GM12864 (cell line): ENCODE results near the gene SNX8.

ENCODE experiments used
- DNase-seq: peaks from one replicate; pipeline ENCODE4 v3.0.0-alpha.2; 2011; ENCODE audit warnings: low read depth
- H3K4me3 ChIP-seq: 2 replicates; pipeline ENCODE4 v1.5.1; 2011; ENCODE audit warnings: mild to moderate bottlenecking, low read depth, low read length, control low read depth
- CTCF ChIP-seq: IDR thresholded peaks from 2 replicates; pipeline ENCODE4 v1.5.1; 2011; ENCODE audit warnings: low read depth, mild to moderate bottlenecking, moderate library complexity, low read length, control low read depth, inconsistent platforms; ENCODE audit errors: missing control alignments

SNX8 gene

GRCh38 chr7:2245883-2246675, 68.2 kb downstream of the SNX8 start:
- TF ChIP-seq CTCF = no peak
- H3K4me3 ChIP-seq = no peak overlapping the region
- no peak for DNase-seq

- DNase-seq = no peak
- no peak for TF ChIP-seq CTCF
- no peak overlapping the region for H3K4me3 ChIP-seq
Measured at GRCh38 chr7:2244404-2244995, 69.7 kb downstream of the SNX8 start.

- no peak for DNase-seq
- no peak for TF ChIP-seq CTCF
- no peak overlapping the region; the same call in 1 of the 2 replicates for H3K4me3 ChIP-seq
Measured at GRCh38 chr7:2243458-2243857, 70.8 kb downstream of the SNX8 start.

GRCh38 chr7:2242541-2243429, 71.5 kb downstream of the SNX8 start:
- peak; percentile 25 for TF ChIP-seq CTCF
- DNase-seq = no peak
- peak overlapping the region; percentile 81 for H3K4me3 ChIP-seq

GRCh38 chr7:2241580-2242540, 72.4 kb downstream of the SNX8 start, which contains the start of the genes MRM2 and NUDT1:
Gene MRM2, minus strand, starts transcription at chr7:2242205. Its CDS starts 36 bp downstream, at chr7:2242169.
Gene NUDT1, plus strand, starts transcription at chr7:2242226. Its CDS starts 2,349 bp downstream, at chr7:2244575.
- DNase-seq = no peak

More at GRCh38 chr7:2241580-2242540, 72.4 kb downstream of the SNX8 start, which contains the start of the genes MRM2 and NUDT1:
- TF ChIP-seq CTCF = no peak
- H3K4me3 ChIP-seq = peak within 1 kb of the TSS; percentile 81
